OCI-LY7 (cell line): Measurements from ENCODE around the gene CASZ1. TPM values are rescaled to one million over a fixed set of nuclear protein-coding genes. Genes with fewer than 3 reads are reported as not detected.

ENCODE experiments used
- BruUV-seq: library from RNA; stranded (reverse); fragments of 400-500 nt; replicated peaks from 2 replicates; lab custom pipeline; 2021; lab: Mats Ljungman, UMichigan
- CTCF ChIA-PET: fragments of 300-600 bp; sonication (Branson Sonifier 250); formaldehyde crosslinking; loops from one replicate; lab custom pipeline; 2022; ENCODE audit warnings: antibody characterized with exemption; ENCODE audit not compliant: unreplicated experiment; lab: Charles Lee
- POLR2A ChIA-PET: fragments of 300-600 bp; sonication (Branson Sonifier 250); formaldehyde crosslinking; loops from one replicate; lab custom pipeline; 2022; ENCODE audit warnings: antibody characterized with exemption; lab: Charles Lee
- DNase-seq: peaks from one replicate; pipeline ENCODE4 v3.0.0-alpha.2; 2015; ENCODE audit warnings: low spot score
- H2AFZ ChIP-seq: fragments of 200-600 bp; sonication (generic), shearing (Covaris generic); 2 replicates; pipeline ENCODE4 v1.6.1; 2014; ENCODE audit warnings: mild to moderate bottlenecking, antibody characterized with exemption, low read length, moderate library complexity
- H3K27ac ChIP-seq: fragments of 200-600 bp; sonication (generic); 2 replicates; pipeline ENCODE4 v1.5.1; 2014; ENCODE audit warnings: mixed run types, low read depth, mild to moderate bottlenecking, moderate library complexity, low read length, inconsistent platforms; ENCODE audit not compliant: poor library complexity, severe bottlenecking
- H3K36me3 ChIP-seq: fragments of 200-600 bp; sonication (generic); 2 replicates; pipeline ENCODE4 v1.6.1; 2014; ENCODE audit warnings: mild to moderate bottlenecking, antibody characterized with exemption, low read length, moderate library complexity, mixed read lengths; ENCODE audit not compliant: insufficient read depth
- H3K4me1 ChIP-seq: fragments of 200-600 bp; sonication (generic); 2 replicates; pipeline ENCODE4 v1.5.1; 2014; ENCODE audit warnings: mild to moderate bottlenecking, low read length; ENCODE audit not compliant: insufficient read depth, poor library complexity, severe bottlenecking
- H3K4me2 ChIP-seq: fragments of 200-600 bp; sonication (generic); 2 replicates; pipeline ENCODE4 v1.6.1; 2014; ENCODE audit warnings: mild to moderate bottlenecking, low read length
- H3K4me3 ChIP-seq: fragments of 200-600 bp; sonication (generic); 2 replicates; pipeline ENCODE4 v1.5.1; 2014; ENCODE audit warnings: mild to moderate bottlenecking, low read depth, low read length; ENCODE audit not compliant: poor library complexity, severe bottlenecking
- H3K79me2 ChIP-seq: fragments of 200-600 bp; sonication (generic); 2 replicates; pipeline ENCODE4 v1.6.1; 2016; ENCODE audit warnings: low read depth, mild to moderate bottlenecking, low read length, moderate library complexity, mixed read lengths; ENCODE audit not compliant: insufficient read depth
- H3K9me2 ChIP-seq: fragments of 200-600 bp; sonication (generic); 2 replicates; pipeline ENCODE4 v1.6.1; 2016; ENCODE audit warnings: mild to moderate bottlenecking, low read length, mixed read lengths; ENCODE audit not compliant: insufficient read depth
- H3K9me3 ChIP-seq: fragments of 200-600 bp; sonication (generic); 2 replicates; pipeline ENCODE4 v1.6.1; 2014; ENCODE audit warnings: mild to moderate bottlenecking, mixed run types, low read length, mixed read lengths
- H4K20me1 ChIP-seq: fragments of 200-600 bp; sonication (generic); 2 replicates; pipeline ENCODE4 v1.6.1; 2014; ENCODE audit warnings: mild to moderate bottlenecking, antibody characterized with exemption, low read length, moderate library complexity, mixed read lengths; ENCODE audit not compliant: insufficient read depth
- EZH2phosphoT487 ChIP-seq: fragments of 200-600 bp; sonication (generic); IDR thresholded peaks from 2 replicates; pipeline ENCODE4 v1.6.1; 2018; ENCODE audit warnings: low read depth, borderline replicate concordance, mild to moderate bottlenecking, mixed run types, antibody characterized with exemption, low read length, moderate library complexity, mixed read lengths
- intact Hi-C: fragments of 100-400 bp; cut with micrococcal nuclease; formaldehyde crosslinking; loops from one replicate; pipeline ENCODE4 v1.10.0; 2022; ENCODE audit not compliant: unreplicated experiment
- total RNA-seq, 2 experiments: library from RNA; depleted of rRNA in 1 of 2; stranded (reverse); fragments of >200 nt in 1 of 2; shearing (Covaris generic) in 1 of 2; gene quantifications; 2 replicates each; pipeline ENCODE4 v1.2.3, GENCODE V29; 2014 to 2022
- TF ChIP-seq, protein P1 (sequence below): fragments of 200-600 bp; sonication (generic); conservative IDR thresholded peaks from 2 replicates; pipeline ENCODE4 v1.5.1; 2014; ENCODE audit warnings: mild to moderate bottlenecking, antibody characterized with exemption, low read length, moderate library complexity, mixed read lengths

The CASZ1 gene
- total RNA-seq, 2 experiments from 2014 or later, result 3.3 to 3.9 TPM

GRCh38 chr1:10642403-10643080, 153.9 kb downstream of the CASZ1 start:
- Histone ChIP-seq H3K27ac (no peak overlapping the region), H2AFZ (no peak overlapping the region), H3K4me3 (no peak overlapping the region), H3K36me3 (no peaks in the 10 kb centered on the region), H3K4me2 (no peak overlapping the region), H3K79me2 (no peaks in the 10 kb centered on the region), H4K20me1 (no peaks in the 10 kb centered on the region), H3K9me2 (no peaks in the 10 kb centered on the region), H3K4me1 (no peaks in the 10 kb centered on the region), H3K9me3 (no peaks in the 10 kb centered on the region)
- intact Hi-C loops, result no loop called here
- BruUV-seq, result no TSS peak
- ChIA-PET CTCF (interaction anchor here (0.6 kb wide), 1 partner anchor 457 kb away, joined by 4 read pairs; the partner anchor contains the start of gene EXOSC10), POLR2A (no interaction called here)
- TF ChIP-seq, protein P1, sequence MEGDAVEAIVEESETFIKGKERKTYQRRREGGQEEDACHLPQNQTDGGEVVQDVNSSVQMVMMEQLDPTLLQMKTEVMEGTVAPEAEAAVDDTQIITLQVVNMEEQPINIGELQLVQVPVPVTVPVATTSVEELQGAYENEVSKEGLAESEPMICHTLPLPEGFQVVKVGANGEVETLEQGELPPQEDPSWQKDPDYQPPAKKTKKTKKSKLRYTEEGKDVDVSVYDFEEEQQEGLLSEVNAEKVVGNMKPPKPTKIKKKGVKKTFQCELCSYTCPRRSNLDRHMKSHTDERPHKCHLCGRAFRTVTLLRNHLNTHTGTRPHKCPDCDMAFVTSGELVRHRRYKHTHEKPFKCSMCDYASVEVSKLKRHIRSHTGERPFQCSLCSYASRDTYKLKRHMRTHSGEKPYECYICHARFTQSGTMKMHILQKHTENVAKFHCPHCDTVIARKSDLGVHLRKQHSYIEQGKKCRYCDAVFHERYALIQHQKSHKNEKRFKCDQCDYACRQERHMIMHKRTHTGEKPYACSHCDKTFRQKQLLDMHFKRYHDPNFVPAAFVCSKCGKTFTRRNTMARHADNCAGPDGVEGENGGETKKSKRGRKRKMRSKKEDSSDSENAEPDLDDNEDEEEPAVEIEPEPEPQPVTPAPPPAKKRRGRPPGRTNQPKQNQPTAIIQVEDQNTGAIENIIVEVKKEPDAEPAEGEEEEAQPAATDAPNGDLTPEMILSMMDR, result no peak
- TF ChIP-seq EZH2phosphoT487, result no peak
- no peak for DNase-seq

DNA sequence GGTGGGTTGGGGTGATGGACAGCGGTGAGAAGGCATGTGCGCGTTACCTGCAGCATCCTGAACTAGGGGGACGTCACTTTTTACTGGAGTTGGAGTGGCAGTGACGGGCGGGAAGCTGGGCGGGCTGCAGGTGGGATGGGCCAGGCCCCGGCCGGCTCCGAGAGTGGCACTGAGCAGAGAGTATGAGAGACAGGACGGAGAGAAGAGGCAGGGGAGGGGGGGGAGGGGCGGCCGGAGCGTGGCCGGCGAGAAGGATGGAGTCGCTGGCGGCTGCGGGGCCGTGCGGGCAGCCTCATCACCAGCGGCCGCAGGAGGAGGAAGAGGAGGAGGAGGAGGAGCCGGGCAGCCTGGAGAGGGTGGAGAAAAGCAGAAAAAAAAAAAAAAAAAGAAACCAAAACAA, 154.5 kb downstream of the CASZ1 start:
- no TSS peak for BruUV-seq
- H3K36me3 ChIP-seq, result no peaks in the 10 kb centered on the region
- no peaks in the 10 kb centered on the region for H3K9me2 ChIP-seq
- DNase-seq, result no peak
- no peaks in the 10 kb centered on the region for H3K9me3 ChIP-seq
- H3K4me3 ChIP-seq, result no peak overlapping the region
- no peak overlapping the region for H3K4me2 ChIP-seq
- CTCF ChIA-PET, result interaction anchor here (0.6 kb wide), 1 partner anchor 457 kb away, joined by 4 read pairs; the partner anchor contains the start of gene EXOSC10
- no peak for TF ChIP-seq EZH2phosphoT487
- TF ChIP-seq, protein P1, result no peak
- no peak overlapping the region for H3K27ac ChIP-seq
- no peaks in the 10 kb centered on the region for H3K79me2 ChIP-seq
- no peaks in the 10 kb centered on the region for H4K20me1 ChIP-seq
- no peak overlapping the region for H2AFZ ChIP-seq
- POLR2A ChIA-PET, result no interaction called here
- no peaks in the 10 kb centered on the region for H3K4me1 ChIP-seq
- intact Hi-C loops, result no loop called here

GRCh38 chr1:10640843-10641553, 155.4 kb downstream of the CASZ1 start:
- intact Hi-C loops, result no loop called here
- Histone ChIP-seq H2AFZ (no peak overlapping the region), H4K20me1 (no peaks in the 10 kb centered on the region), H3K4me3 (no peak overlapping the region), H3K79me2 (no peaks in the 10 kb centered on the region), H3K4me1 (no peaks in the 10 kb centered on the region), H3K9me2 (no peaks in the 10 kb centered on the region), H3K9me3 (no peaks in the 10 kb centered on the region), H3K4me2 (no peak overlapping the region), H3K36me3 (no peaks in the 10 kb centered on the region), H3K27ac (no peak overlapping the region)
- ChIA-PET POLR2A (interaction anchor here (0.6 kb wide), 1 partner anchor 669 kb away, joined by 7 read pairs; no protein-coding TSS in a partner anchor), CTCF (no interaction called here)
- TF ChIP-seq, protein P1, result no peak
- no peak for TF ChIP-seq EZH2phosphoT487
- no peak for DNase-seq
- no TSS peak for BruUV-seq
